HepG2 (cell line): ENCODE measurements around the gene NFE2L2. TPM values are rescaled to one million over a fixed set of nuclear protein-coding genes. Genes with fewer than 3 reads are reported as not detected.
A peak's percentile ranks its signal among the peaks of the same experiment; 100 is the strongest.

Source experiments
- MBD4 ChIP-seq: IDR thresholded peaks from 2 replicates; pipeline ENCODE4 v1.6.1; 2012; ENCODE audit warnings: low read length, inconsistent platforms, borderline replicate concordance
- RORA ChIP-seq: sonication (generic); formaldehyde crosslinking; IDR thresholded peaks from 2 replicates; pipeline ENCODE4 v1.5.0; 2020; ENCODE audit warnings: mild to moderate bottlenecking, missing genetic modification reagents, moderate library complexity
- SMARCE1 ChIP-seq: fragments of 450-650 bp; IDR thresholded peaks from 2 replicates; pipeline ENCODE4 v1.6.1; 2017; ENCODE audit warnings: borderline replicate concordance
- SSRP1 ChIP-seq: IDR thresholded peaks from 2 replicates; pipeline ENCODE4 v1.6.1; 2016; ENCODE audit warnings: control low read depth
- THAP11 ChIP-seq: IDR thresholded peaks from 2 replicates; pipeline ENCODE4 v1.6.1; 2016; ENCODE audit warnings: missing biosample characterization, missing genetic modification reagents
- ZMAT3 ChIP-seq: sonication (generic); formaldehyde crosslinking; conservative IDR thresholded peaks from 2 replicates; pipeline ENCODE4 v1.7.0; 2021; ENCODE audit warnings: missing genetic modification reagents
- ZNF292 ChIP-seq: sonication (generic); formaldehyde crosslinking; IDR thresholded peaks from 2 replicates; pipeline ENCODE4 v1.8.1; 2022; ENCODE audit warnings: mild to moderate bottlenecking, low read depth, missing genetic modification reagents, borderline replicate concordance
- ZNF350 ChIP-seq: sonication (generic); formaldehyde crosslinking; IDR thresholded peaks from 2 replicates; pipeline ENCODE4 v1.4.0; 2020; ENCODE audit warnings: mild to moderate bottlenecking, low read depth, missing genetic modification reagents, borderline replicate concordance
- ZNF720 ChIP-seq: sonication (generic); formaldehyde crosslinking; IDR thresholded peaks from 2 replicates; pipeline ENCODE4 v1.4.0; 2020; ENCODE audit warnings: missing genetic modification reagents
- ZNF737 ChIP-seq: sonication (generic); formaldehyde crosslinking; IDR thresholded peaks from 2 replicates; pipeline ENCODE4 v1.5.0; 2020; ENCODE audit warnings: missing genetic modification reagents, mild to moderate bottlenecking, borderline replicate concordance
- polyA plus RNA-seq, 8 experiments: library from polyadenylated mRNA; depleted of rRNA in 3 of 8; stranded (reverse) in 7 of 8; unstranded in 1 of 8; fragments of >200 nt; fragmentation: Illumina TruSeq in 4 of 8; extraction: Trizol in 4 of 8; gene quantifications; 2 replicates each; pipeline versions ENCODE4 v1.2.1 to v1.2.3, GENCODE V29; 2011 to 2016; ENCODE audit warnings: low read depth in 4 of 8, missing spikeins in 1 of 8, mixed read lengths in 1 of 8; ENCODE audit not compliant: insufficient read depth in 1 of 8
- total RNA-seq, 5 experiments: library from RNA; depleted of rRNA; stranded (reverse); fragments of >200 nt; fragmentation: Illumina TruSeq; extraction: Trizol; gene quantifications; 2 replicates each; pipeline ENCODE4 v1.2.3, GENCODE V29; 2016; ENCODE audit warnings: low read depth in 1 of 5
- TF ChIP-seq, protein P1 (sequence below): sonication (generic); formaldehyde crosslinking; conservative IDR thresholded peaks from 2 replicates; pipeline ENCODE4 v1.4.0; 2020; ENCODE audit warnings: missing genetic modification reagents
- TF ChIP-seq, protein P2 (sequence below): sonication (generic); formaldehyde crosslinking; IDR thresholded peaks from 2 replicates; pipeline ENCODE4 v1.5.0; 2020; ENCODE audit warnings: mild to moderate bottlenecking, missing genetic modification reagents
- TF ChIP-seq, protein P3 (sequence below): sonication (generic); formaldehyde crosslinking; IDR thresholded peaks from 2 replicates; pipeline ENCODE4 v1.5.1; 2020; ENCODE audit warnings: missing genetic modification reagents, mild to moderate bottlenecking, borderline replicate concordance
- TF ChIP-seq, protein P4 (sequence below): sonication (generic); formaldehyde crosslinking; IDR thresholded peaks from 2 replicates; pipeline ENCODE4 v1.8.1; 2022; ENCODE audit warnings: mild to moderate bottlenecking, missing genetic modification reagents
- TF ChIP-seq, protein P5 (sequence below): sonication (generic); formaldehyde crosslinking; IDR thresholded peaks from 2 replicates; pipeline ENCODE4 v1.8.1; 2023; ENCODE audit warnings: mild to moderate bottlenecking, missing genetic modification reagents
- TF ChIP-seq, protein P6 (sequence below): sonication (generic); formaldehyde crosslinking; IDR thresholded peaks from 2 replicates; pipeline ENCODE4 v1.4.0; 2020; ENCODE audit warnings: mild to moderate bottlenecking, low read depth, missing genetic modification reagents
- TF ChIP-seq, protein P7 (sequence below): sonication (generic); formaldehyde crosslinking; IDR thresholded peaks from 2 replicates; pipeline ENCODE4 v1.9.0; 2021; ENCODE audit warnings: missing genetic modification reagents, borderline replicate concordance

The NFE2L2 gene
- total and polyA plus RNA-seq, 2 of the 13 experiments (the other 11 are each of a cell fraction or from before 2014, with no cell fraction given), result 84.6 to 215 TPM

DNA sequence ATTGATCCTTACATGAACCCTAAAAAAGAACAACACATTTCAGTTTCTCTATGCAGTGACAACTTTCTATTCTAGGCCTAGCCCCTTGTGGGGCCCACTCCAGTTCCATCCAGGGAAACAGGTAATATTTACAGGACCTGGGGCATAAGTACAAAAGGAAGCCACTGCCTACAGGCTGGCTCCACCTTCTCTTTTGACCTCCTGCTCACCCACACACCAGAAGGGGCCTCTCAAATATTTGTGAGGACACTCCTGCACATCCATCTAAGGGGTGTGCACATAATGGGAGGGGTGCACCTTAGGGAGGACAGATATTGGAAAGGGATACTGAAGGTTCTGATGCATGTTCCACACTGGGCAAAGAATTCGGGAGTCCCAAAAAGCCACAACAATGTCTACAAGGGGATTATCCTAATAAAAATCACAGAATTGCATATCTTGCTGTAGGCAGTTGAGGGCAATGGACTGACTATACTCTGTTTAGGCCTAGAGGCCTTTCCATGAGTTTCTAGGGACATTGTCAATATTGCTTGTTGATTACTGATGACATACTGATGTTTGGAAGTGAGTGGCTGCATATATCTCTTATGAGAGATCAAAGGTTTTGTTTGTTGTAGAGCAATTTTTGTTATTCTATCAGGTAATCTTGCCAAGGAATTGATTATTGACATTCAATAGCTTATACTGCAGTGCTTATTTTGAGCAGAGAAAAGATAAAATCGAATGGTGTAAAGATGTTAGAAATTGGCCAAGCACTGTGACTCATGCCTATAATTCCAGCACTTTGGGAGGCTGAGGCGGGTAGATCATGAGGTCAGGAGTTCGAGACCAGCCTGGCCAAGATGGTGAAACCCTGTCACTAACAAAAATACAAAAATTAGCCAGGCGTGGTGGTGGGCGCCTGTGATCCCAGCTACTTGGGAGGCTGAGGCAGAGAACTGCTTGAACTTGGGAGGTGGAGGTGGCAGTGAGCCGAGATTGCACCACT lies 75.8 kb downstream of the NFE2L2 start (continued):
- TF ChIP-seq, protein P1, sequence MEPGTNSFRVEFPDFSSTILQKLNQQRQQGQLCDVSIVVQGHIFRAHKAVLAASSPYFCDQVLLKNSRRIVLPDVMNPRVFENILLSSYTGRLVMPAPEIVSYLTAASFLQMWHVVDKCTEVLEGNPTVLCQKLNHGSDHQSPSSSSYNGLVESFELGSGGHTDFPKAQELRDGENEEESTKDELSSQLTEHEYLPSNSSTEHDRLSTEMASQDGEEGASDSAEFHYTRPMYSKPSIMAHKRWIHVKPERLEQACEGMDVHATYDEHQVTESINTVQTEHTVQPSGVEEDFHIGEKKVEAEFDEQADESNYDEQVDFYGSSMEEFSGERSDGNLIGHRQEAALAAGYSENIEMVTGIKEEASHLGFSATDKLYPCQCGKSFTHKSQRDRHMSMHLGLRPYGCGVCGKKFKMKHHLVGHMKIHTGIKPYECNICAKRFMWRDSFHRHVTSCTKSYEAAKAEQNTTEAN, result peak; percentile 90
- TF ChIP-seq, protein P2, sequence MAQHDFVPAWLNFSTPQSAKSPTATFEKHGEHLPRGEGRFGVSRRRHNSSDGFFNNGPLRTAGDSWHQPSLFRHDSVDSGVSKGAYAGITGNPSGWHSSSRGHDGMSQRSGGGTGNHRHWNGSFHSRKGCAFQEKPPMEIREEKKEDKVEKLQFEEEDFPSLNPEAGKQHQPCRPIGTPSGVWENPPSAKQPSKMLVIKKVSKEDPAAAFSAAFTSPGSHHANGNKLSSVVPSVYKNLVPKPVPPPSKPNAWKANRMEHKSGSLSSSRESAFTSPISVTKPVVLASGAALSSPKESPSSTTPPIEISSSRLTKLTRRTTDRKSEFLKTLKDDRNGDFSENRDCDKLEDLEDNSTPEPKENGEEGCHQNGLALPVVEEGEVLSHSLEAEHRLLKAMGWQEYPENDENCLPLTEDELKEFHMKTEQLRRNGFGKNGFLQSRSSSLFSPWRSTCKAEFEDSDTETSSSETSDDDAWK (CRISPR knock-in tag), result no peak
- TF ChIP-seq MBD4, result no peak
- TF ChIP-seq SSRP1 (CRISPR knock-in tag), result no peak; the same call in 1 of the 2 replicates
- no peak for TF ChIP-seq SMARCE1
- no peak for TF ChIP-seq ZNF292 (CRISPR knock-in tag)
- TF ChIP-seq, protein P3, sequence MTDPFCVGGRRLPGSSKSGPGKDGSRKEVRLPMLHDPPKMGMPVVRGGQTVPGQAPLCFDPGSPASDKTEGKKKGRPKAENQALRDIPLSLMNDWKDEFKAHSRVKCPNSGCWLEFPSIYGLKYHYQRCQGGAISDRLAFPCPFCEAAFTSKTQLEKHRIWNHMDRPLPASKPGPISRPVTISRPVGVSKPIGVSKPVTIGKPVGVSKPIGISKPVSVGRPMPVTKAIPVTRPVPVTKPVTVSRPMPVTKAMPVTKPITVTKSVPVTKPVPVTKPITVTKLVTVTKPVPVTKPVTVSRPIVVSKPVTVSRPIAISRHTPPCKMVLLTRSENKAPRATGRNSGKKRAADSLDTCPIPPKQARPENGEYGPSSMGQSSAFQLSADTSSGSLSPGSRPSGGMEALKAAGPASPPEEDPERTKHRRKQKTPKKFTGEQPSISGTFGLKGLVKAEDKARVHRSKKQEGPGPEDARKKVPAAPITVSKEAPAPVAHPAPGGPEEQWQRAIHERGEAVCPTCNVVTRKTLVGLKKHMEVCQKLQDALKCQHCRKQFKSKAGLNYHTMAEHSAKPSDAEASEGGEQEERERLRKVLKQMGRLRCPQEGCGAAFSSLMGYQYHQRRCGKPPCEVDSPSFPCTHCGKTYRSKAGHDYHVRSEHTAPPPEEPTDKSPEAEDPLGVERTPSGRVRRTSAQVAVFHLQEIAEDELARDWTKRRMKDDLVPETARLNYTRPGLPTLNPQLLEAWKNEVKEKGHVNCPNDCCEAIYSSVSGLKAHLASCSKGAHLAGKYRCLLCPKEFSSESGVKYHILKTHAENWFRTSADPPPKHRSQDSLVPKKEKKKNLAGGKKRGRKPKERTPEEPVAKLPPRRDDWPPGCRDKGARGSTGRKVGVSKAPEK, result no peak
- TF ChIP-seq ZMAT3 (CRISPR knock-in tag), result peak; percentile 75
- TF ChIP-seq RORA (CRISPR knock-in tag), result no peak
- TF ChIP-seq, protein P4, sequence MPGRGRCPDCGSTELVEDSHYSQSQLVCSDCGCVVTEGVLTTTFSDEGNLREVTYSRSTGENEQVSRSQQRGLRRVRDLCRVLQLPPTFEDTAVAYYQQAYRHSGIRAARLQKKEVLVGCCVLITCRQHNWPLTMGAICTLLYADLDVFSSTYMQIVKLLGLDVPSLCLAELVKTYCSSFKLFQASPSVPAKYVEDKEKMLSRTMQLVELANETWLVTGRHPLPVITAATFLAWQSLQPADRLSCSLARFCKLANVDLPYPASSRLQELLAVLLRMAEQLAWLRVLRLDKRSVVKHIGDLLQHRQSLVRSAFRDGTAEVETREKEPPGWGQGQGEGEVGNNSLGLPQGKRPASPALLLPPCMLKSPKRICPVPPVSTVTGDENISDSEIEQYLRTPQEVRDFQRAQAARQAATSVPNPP, result 0 out of 2 replicates have a peak, but pooled peaks have one; percentile 51
- peak; percentile 79 for TF ChIP-seq THAP11 (CRISPR knock-in tag)
- no peak for TF ChIP-seq ZNF720
- TF ChIP-seq ZNF350, result no peak
- TF ChIP-seq, protein P5, sequence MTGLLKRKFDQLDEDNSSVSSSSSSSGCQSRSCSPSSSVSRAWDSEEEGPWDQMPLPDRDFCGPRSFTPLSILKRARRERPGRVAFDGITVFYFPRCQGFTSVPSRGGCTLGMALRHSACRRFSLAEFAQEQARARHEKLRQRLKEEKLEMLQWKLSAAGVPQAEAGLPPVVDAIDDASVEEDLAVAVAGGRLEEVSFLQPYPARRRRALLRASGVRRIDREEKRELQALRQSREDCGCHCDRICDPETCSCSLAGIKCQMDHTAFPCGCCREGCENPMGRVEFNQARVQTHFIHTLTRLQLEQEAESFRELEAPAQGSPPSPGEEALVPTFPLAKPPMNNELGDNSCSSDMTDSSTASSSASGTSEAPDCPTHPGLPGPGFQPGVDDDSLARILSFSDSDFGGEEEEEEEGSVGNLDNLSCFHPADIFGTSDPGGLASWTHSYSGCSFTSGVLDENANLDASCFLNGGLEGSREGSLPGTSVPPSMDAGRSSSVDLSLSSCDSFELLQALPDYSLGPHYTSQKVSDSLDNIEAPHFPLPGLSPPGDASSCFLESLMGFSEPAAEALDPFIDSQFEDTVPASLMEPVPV, result no peak
- no peak; the same call in 1 of the 2 replicates for TF ChIP-seq ZNF737 (CRISPR knock-in tag)
- TF ChIP-seq, protein P6, sequence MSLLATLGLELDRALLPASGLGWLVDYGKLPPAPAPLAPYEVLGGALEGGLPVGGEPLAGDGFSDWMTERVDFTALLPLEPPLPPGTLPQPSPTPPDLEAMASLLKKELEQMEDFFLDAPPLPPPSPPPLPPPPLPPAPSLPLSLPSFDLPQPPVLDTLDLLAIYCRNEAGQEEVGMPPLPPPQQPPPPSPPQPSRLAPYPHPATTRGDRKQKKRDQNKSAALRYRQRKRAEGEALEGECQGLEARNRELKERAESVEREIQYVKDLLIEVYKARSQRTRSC (CRISPR knock-in tag), result no peak
- TF ChIP-seq, protein P7, sequence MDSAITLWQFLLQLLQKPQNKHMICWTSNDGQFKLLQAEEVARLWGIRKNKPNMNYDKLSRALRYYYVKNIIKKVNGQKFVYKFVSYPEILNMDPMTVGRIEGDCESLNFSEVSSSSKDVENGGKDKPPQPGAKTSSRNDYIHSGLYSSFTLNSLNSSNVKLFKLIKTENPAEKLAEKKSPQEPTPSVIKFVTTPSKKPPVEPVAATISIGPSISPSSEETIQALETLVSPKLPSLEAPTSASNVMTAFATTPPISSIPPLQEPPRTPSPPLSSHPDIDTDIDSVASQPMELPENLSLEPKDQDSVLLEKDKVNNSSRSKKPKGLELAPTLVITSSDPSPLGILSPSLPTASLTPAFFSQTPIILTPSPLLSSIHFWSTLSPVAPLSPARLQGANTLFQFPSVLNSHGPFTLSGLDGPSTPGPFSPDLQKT (CRISPR knock-in tag), result no peak
